Measurements from ENCODE around the gene FIG4.
"Not testable (repeated sequence)": the region's sequence is repeated elsewhere in the genome, so short reads cannot be mapped to it uniquely, and the experiment has no call there.

The FIG4 gene

DNA sequence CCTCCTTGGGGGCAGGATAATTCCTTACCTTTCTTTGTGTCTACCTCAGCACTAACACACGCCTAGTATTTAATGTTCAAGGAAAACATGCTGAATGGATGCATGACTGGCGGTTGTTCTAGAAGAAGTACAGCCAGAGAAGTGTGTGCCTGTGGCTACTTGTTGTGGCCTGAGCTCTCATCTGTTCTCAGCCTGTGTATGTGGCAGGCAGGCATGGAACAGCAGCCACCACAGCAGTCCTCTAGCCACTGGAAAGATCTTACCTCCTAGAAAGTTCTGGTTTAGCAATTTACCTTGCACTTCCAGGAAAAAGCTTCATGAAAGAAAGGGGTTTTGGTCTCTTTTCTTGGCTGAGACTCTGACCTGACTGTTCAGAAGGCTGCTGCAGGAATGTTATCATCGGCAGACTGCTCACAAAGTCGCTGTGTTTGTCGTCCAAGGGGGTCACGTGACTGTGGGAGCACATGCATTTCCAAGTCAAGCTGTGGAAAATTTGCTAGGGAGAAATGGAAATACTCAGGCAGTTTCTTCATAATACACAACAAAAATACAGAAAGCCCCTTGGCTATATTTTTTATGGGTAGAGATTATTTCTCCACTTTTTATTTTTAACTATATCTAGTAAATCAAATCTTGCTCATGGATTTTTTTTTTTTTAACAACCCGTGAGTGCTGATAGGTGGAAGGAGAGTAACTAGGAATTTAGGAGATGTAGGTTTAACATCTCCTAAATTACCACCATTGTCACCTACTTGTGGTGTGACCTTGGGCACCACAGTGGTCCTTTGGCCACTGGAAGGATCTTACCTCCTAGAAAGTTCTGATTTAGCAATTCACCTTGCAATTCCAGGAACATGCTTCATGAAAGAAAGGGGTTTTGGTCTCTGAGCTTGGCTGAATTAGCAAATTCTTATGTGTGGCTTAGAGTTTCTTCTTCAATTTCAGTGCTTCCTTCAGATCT, 176.2 kb downstream of the FIG4 start:
- Histone ChIP-seq H3K36me3 (ENCODE audit: low read length) (no peaks in the 10 kb centered on the region), H4K20me1 (ENCODE audit: low read depth, low read length) (no peaks in the 10 kb centered on the region), H3K9ac (ENCODE audit: low read length) (no peak overlapping the region), H3K27me3 (ENCODE audit: low read length) (no peaks in the 10 kb centered on the region), H3K9me2 (replicated peaks; ENCODE audit: insufficient read depth, low read length) (no peaks in the 10 kb centered on the region), H3K79me2 (ENCODE audit: insufficient read depth, low read length) (no peaks in the 10 kb centered on the region), H3K9me3 (ENCODE audit: insufficient read depth, low read length) (no peaks in the 10 kb centered on the region), H2AFZ (ENCODE audit: low read depth, low read length, severe bottlenecking) (no peak overlapping the region), H3F3A (ENCODE audit: insufficient read depth) (no peaks in the 10 kb centered on the region), H3K4me2 (ENCODE audit: low read depth, low read length, poor library complexity, severe bottlenecking) (no peak overlapping the region), H3K4me3 (ENCODE audit: insufficient read depth, low read length, poor library complexity, severe bottlenecking) (no peak overlapping the region), H3K27ac (ENCODE audit: low read depth, low read length) (no peak overlapping the region)
- TF ChIP-seq, protein P1, sequence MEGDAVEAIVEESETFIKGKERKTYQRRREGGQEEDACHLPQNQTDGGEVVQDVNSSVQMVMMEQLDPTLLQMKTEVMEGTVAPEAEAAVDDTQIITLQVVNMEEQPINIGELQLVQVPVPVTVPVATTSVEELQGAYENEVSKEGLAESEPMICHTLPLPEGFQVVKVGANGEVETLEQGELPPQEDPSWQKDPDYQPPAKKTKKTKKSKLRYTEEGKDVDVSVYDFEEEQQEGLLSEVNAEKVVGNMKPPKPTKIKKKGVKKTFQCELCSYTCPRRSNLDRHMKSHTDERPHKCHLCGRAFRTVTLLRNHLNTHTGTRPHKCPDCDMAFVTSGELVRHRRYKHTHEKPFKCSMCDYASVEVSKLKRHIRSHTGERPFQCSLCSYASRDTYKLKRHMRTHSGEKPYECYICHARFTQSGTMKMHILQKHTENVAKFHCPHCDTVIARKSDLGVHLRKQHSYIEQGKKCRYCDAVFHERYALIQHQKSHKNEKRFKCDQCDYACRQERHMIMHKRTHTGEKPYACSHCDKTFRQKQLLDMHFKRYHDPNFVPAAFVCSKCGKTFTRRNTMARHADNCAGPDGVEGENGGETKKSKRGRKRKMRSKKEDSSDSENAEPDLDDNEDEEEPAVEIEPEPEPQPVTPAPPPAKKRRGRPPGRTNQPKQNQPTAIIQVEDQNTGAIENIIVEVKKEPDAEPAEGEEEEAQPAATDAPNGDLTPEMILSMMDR (IDR thresholded peaks at IDR 0.05; ENCODE audit: insufficient read depth, low read length, poor library complexity, severe bottlenecking): no peak
- TF ChIP-seq EZH2phosphoT487 (conservative IDR thresholded peaks at IDR 0.05; ENCODE audit: low read length): no peak

- no peaks in the 10 kb centered on the region for H3K79me2 ChIP-seq (ENCODE audit: insufficient read depth, low read length)
- no peak overlapping the region for H3K27ac ChIP-seq (ENCODE audit: low read depth, low read length)
- H3K9ac ChIP-seq (ENCODE audit: low read length): no peak overlapping the region
- H3K4me3 ChIP-seq (ENCODE audit: insufficient read depth, low read length, poor library complexity, severe bottlenecking): no peak overlapping the region
- H2AFZ ChIP-seq (ENCODE audit: low read depth, low read length, severe bottlenecking): no peak overlapping the region
- H3K9me3 ChIP-seq (ENCODE audit: insufficient read depth, low read length): no peaks in the 10 kb centered on the region
- H4K20me1 ChIP-seq (ENCODE audit: low read depth, low read length): no peaks in the 10 kb centered on the region
- no peaks in the 10 kb centered on the region for H3K36me3 ChIP-seq (ENCODE audit: low read length)
- H3F3A ChIP-seq (ENCODE audit: insufficient read depth): no peaks in the 10 kb centered on the region
- TF ChIP-seq, protein P1 (IDR thresholded peaks at IDR 0.05; ENCODE audit: insufficient read depth, low read length, poor library complexity, severe bottlenecking): no peak
- TF ChIP-seq EZH2phosphoT487 (conservative IDR thresholded peaks at IDR 0.05; ENCODE audit: low read length): no peak
- no peaks in the 10 kb centered on the region for H3K27me3 ChIP-seq (ENCODE audit: low read length)
- H3K4me2 ChIP-seq (ENCODE audit: low read depth, low read length, poor library complexity, severe bottlenecking): no peak overlapping the region
- H3K9me2 ChIP-seq (replicated peaks; ENCODE audit: insufficient read depth, low read length): no peaks in the 10 kb centered on the region
Measured at GRCh38 chr6:109867970-109868358, 176.9 kb downstream of the FIG4 start.

- H3K79me2 ChIP-seq (ENCODE audit: insufficient read depth, low read length); H4K20me1 ChIP-seq (ENCODE audit: low read depth, low read length); H3K4me2 ChIP-seq (ENCODE audit: low read depth, low read length, poor library complexity, severe bottlenecking); H3K27me3 ChIP-seq (ENCODE audit: low read length); H3K4me3 ChIP-seq (ENCODE audit: insufficient read depth, low read length, poor library complexity, severe bottlenecking); H3K9me3 ChIP-seq (ENCODE audit: insufficient read depth, low read length); H3K36me3 ChIP-seq (ENCODE audit: low read length); H3K27ac ChIP-seq (ENCODE audit: low read depth, low read length); H3K9me2 ChIP-seq (replicated peaks; ENCODE audit: insufficient read depth, low read length); H2AFZ ChIP-seq (ENCODE audit: low read depth, low read length, severe bottlenecking); H3K9ac ChIP-seq (ENCODE audit: low read length); H3F3A ChIP-seq (ENCODE audit: insufficient read depth): not testable (repeated sequence)
Measured at GRCh38 chr6:109869398-109870088, 178.4 kb downstream of the FIG4 start.

DNA sequence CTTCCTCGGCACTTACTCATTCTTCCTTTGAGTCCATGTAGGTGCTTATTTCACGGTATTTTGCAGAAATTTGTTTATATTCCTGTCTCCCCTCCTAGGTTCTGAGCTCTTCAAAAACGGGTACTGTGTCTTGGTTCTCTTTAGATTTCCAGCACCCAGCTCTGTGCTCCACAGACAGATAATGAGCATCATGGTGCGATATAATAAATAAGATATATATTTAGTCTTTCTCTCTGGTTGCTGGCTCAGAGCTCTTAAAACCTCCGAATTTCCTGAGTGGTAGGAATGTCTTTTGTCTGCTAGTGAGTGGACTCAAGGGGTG, 179.0 kb downstream of the FIG4 start:
- H3K4me2 ChIP-seq (ENCODE audit: low read depth, low read length, poor library complexity, severe bottlenecking): no peak overlapping the region

More for the DNA sequence above, 179.0 kb downstream of the FIG4 start:
- H3K79me2 ChIP-seq (ENCODE audit: insufficient read depth, low read length): no peaks in the 10 kb centered on the region
- H3K9me3 ChIP-seq (ENCODE audit: insufficient read depth, low read length): no peaks in the 10 kb centered on the region
- H3F3A ChIP-seq (ENCODE audit: insufficient read depth): no peaks in the 10 kb centered on the region
- TF ChIP-seq, protein P1 (IDR thresholded peaks at IDR 0.05; ENCODE audit: insufficient read depth, low read length, poor library complexity, severe bottlenecking): no peak
- no peak for TF ChIP-seq EZH2phosphoT487 (conservative IDR thresholded peaks at IDR 0.05; ENCODE audit: low read length)
- H3K36me3 ChIP-seq (ENCODE audit: low read length): no peaks in the 10 kb centered on the region
- no peak overlapping the region for H3K9ac ChIP-seq (ENCODE audit: low read length)
- no peaks in the 10 kb centered on the region for H4K20me1 ChIP-seq (ENCODE audit: low read depth, low read length)
- no peak overlapping the region for H3K4me3 ChIP-seq (ENCODE audit: insufficient read depth, low read length, poor library complexity, severe bottlenecking)
- no peaks in the 10 kb centered on the region for H3K27me3 ChIP-seq (ENCODE audit: low read length)
- H2AFZ ChIP-seq (ENCODE audit: low read depth, low read length, severe bottlenecking): no peak overlapping the region
- no peaks in the 10 kb centered on the region for H3K9me2 ChIP-seq (replicated peaks; ENCODE audit: insufficient read depth, low read length)
- H3K27ac ChIP-seq (ENCODE audit: low read depth, low read length): no peak overlapping the region

All from SU-DHL-6 (cell line).